Upper lobe of left lung (tissue), 6 donors: Measurements from ENCODE around the gene VRK2. TPM values are rescaled to one million over a fixed set of nuclear protein-coding genes. Genes with fewer than 3 reads are reported as not detected.

ENCODE experiments used
- ATAC-seq, 2 donors: fragments of 200-7000 bp; cut with Tn5 transposase; one replicate each; pipeline ENCODE4 v1.9.1; 2022; ENCODE audit warnings: mild to moderate bottlenecking in 2 of 2, moderate library complexity in 2 of 2; ENCODE audit not compliant: low FRiP score in 2 of 2
- DNase-seq, 2 donors: peaks; one replicate each; pipeline ENCODE4 v3.0.0-alpha.2; 2019 to 2020
- H3K27ac ChIP-seq, 4 donors: fragments of 200-600 bp; sonication (generic); one replicate each; pipeline ENCODE4 v1.5.1; 2016 to 2019
- H3K27me3 ChIP-seq, 4 donors: fragments of 200-600 bp; sonication (generic); one replicate each; pipeline ENCODE4 v1.5.1; 2017 to 2019
- H3K36me3 ChIP-seq, 4 donors: fragments of 200-600 bp; sonication (generic); one replicate each; pipeline ENCODE4 v1.5.1; 2016 to 2019
- H3K4me1 ChIP-seq, 4 donors: fragments of 200-600 bp; sonication (generic); one replicate each; pipeline ENCODE4 v1.5.1; 2018 to 2019
- H3K4me3 ChIP-seq, 4 donors: fragments of 200-600 bp; sonication (generic); one replicate each; pipeline ENCODE4 v1.5.1; 2017 to 2019; ENCODE audit warnings: mild to moderate bottlenecking in 2 of 4, moderate library complexity in 1 of 4
- H3K9me3 ChIP-seq, 4 donors: fragments of 200-600 bp; sonication (generic); one replicate each; pipeline ENCODE4 v1.5.1; 2018 to 2019
- CTCF ChIP-seq, 6 experiments: fragments of 450-650 bp in 4 of 6; fragments of 200-600 bp in 2 of 6; sonication (generic) in 2 of 6; IDR thresholded peaks; one replicate each; pipeline ENCODE4 v1.5.1; 2016 to 2019; ENCODE audit warnings: antibody characterized with exemption in 6 of 6
- EP300 ChIP-seq, 4 donors: sonication (generic); formaldehyde crosslinking; IDR thresholded peaks; one replicate each; pipeline ENCODE4 v1.5.1; 2017; ENCODE audit warnings: antibody characterized with exemption in 4 of 4, control low read depth in 2 of 4
- POLR2A ChIP-seq, 4 donors: fragments of 450-650 bp; IDR thresholded peaks; one replicate each; pipeline ENCODE4 v1.5.1; 2016 to 2017; ENCODE audit warnings: antibody characterized with exemption in 4 of 4, mild to moderate bottlenecking in 2 of 4
- POLR2AphosphoS5 ChIP-seq, 2 donors: sonication (generic); formaldehyde crosslinking; IDR thresholded peaks; one replicate each; pipeline ENCODE4 v1.5.1; 2017; ENCODE audit warnings: antibody characterized with exemption in 2 of 2
- WGBS, 2 donors: methylation state at CpG; one replicate each; pipeline ENCODE4 v1.1.5; 2017 to 2018; 5-methylcytosine and 5-hydroxymethylcytosine counted together
- total RNA-seq, 6 donors: library from RNA; depleted of rRNA in 4 of 6; stranded (reverse); fragments of >200 nt in 4 of 6; gene quantifications; one replicate each; pipeline versions ENCODE4 v1.1.0 to v1.2.1, GENCODE V29; 2016 to 2021
- donor health status: DM: no; HTN: no; CAD: no; lungs with moderate emphysema.
- donor health status: DM: no; HTN: yes; CAD: no; lungs with severe emphysema.

VRK2 gene
- total RNA-seq, 6 donors from 2014 or later, result 15.6 to 28.1 (median 22.8) TPM

- Histone ChIP-seq H3K27ac (no peak overlapping the region), H3K27me3 (no peaks in the 10 kb centered on the region), H3K9me3 (no peaks in the 10 kb centered on the region), H3K4me1 (no peaks in the 10 kb centered on the region), H3K4me3 (no peak overlapping the region), H3K36me3 (no peaks in the 10 kb centered on the region)
- WGBS, 2 donors, result 89 to 90% methylated on average over 1 of the region's 1 CpG
- DNase-seq (no peak), ATAC-seq (no peak)
- TF ChIP-seq EP300 (IDR thresholded peaks at IDR 0.05), result no peak
- TF ChIP-seq POLR2AphosphoS5 (IDR thresholded peaks at IDR 0.05), result no peak
- no peak for TF ChIP-seq CTCF (IDR thresholded peaks at IDR 0.05)
- no peak for TF ChIP-seq POLR2A (IDR thresholded peaks at IDR 0.05)
Observed at GRCh38 chr2:58032764-58033080, 13.9 kb upstream of the VRK2 start.

- Histone ChIP-seq H3K27me3 (no peaks in the 10 kb centered on the region), H3K4me3 (no peak overlapping the region), H3K36me3 (no peaks in the 10 kb centered on the region), H3K9me3 (no peaks in the 10 kb centered on the region), H3K4me1 (no peaks in the 10 kb centered on the region), H3K27ac (no peak overlapping the region)
- TF ChIP-seq EP300 (IDR thresholded peaks at IDR 0.05) (no peak), CTCF (IDR thresholded peaks at IDR 0.05) (no peak), POLR2AphosphoS5 (IDR thresholded peaks at IDR 0.05) (no peak), POLR2A (IDR thresholded peaks at IDR 0.05) (no peak)
- DNase-seq, result no peak
- ATAC-seq, result no peak
Observed at GRCh38 chr2:58033530-58033929, 13.1 kb upstream of the VRK2 start.

- no peak for DNase-seq
- no peak overlapping the region for H3K27ac ChIP-seq
- no peaks in the 10 kb centered on the region for H3K36me3 ChIP-seq
- H3K4me1 ChIP-seq, result peaks cover 0 to 8% (median 0%) of the 10 kb centered on the region in 4 donors
- no peaks in the 10 kb centered on the region for H3K9me3 ChIP-seq
- no peak overlapping the region for H3K4me3 ChIP-seq
- no peaks in the 10 kb centered on the region for H3K27me3 ChIP-seq
- WGBS, 2 donors, result 86 to 94% methylated on average over 3 of the region's 3 CpGs
- ATAC-seq, result no peak
- TF ChIP-seq EP300 (IDR thresholded peaks at IDR 0.05) (no peak), POLR2AphosphoS5 (IDR thresholded peaks at IDR 0.05) (no peak)
Observed at GRCh38 chr2:58035352-58035751, 11.3 kb upstream of the VRK2 start.

GRCh38 chr2:58039170-58039611 lies 7.4 kb upstream of the VRK2 start:
- 27 to 31% methylated on average over 1 of the region's 1 CpG for WGBS, 2 donors

GRCh38 chr2:58042486-58042970 lies 4.1 kb upstream of the VRK2 start:
- TF ChIP-seq POLR2AphosphoS5 (IDR thresholded peaks at IDR 0.05), result no peak
- no peak for TF ChIP-seq EP300 (IDR thresholded peaks at IDR 0.05)
- TF ChIP-seq CTCF (IDR thresholded peaks at IDR 0.05), result no peak
- no peak for TF ChIP-seq POLR2A (IDR thresholded peaks at IDR 0.05)
- 29 to 34% methylated on average over 2 of the region's 2 CpGs for WGBS, 2 donors
- Histone ChIP-seq H3K36me3 (no peaks in the 10 kb centered on the region), H3K4me1 (peaks cover 9 to 15% (median 12%) of the 10 kb centered on the region in 4 donors), H3K27me3 (no peaks in the 10 kb centered on the region), H3K4me3 (no peak overlapping the region), H3K9me3 (no peaks in the 10 kb centered on the region), H3K27ac (no peak overlapping the region)
- DNase-seq (no peak), ATAC-seq (no peak)

More at GRCh38 chr2:58039170-58039611, 7.4 kb upstream of the VRK2 start:
- DNase-seq (no peak), ATAC-seq (peak in 1 of 2 donors; percentile 60)
- no peak for TF ChIP-seq EP300 (IDR thresholded peaks at IDR 0.05)
- no peak for TF ChIP-seq POLR2A (IDR thresholded peaks at IDR 0.05)
- no peak for TF ChIP-seq POLR2AphosphoS5 (IDR thresholded peaks at IDR 0.05)
- no peak for TF ChIP-seq CTCF (IDR thresholded peaks at IDR 0.05)
- Histone ChIP-seq H3K4me1 (peaks cover 0 to 8% (median 0%) of the 10 kb centered on the region in 4 donors), H3K27me3 (no peaks in the 10 kb centered on the region), H3K27ac (peak overlapping the region in 2 of 4 donors; percentile 28 to 45), H3K4me3 (no peak overlapping the region), H3K9me3 (no peaks in the 10 kb centered on the region), H3K36me3 (no peaks in the 10 kb centered on the region)
